Parathyroid adenoma (tissue), 2 donors: ENCODE results near the gene TSPAN16.
"Not testable (repeated sequence)": the region's sequence is repeated elsewhere in the genome, so short reads cannot be mapped to it uniquely, and the experiment has no call there.

Experiments used
- H2AFZ ChIP-seq: fragments of 300-600 bp; sonication (generic); one replicate; pipeline ENCODE4 v1.7.0; 2017; ENCODE audit warnings: antibody characterized with exemption, mild to moderate bottlenecking
- H3K27ac ChIP-seq: fragments of 300-600 bp; sonication (generic); one replicate; pipeline ENCODE4 v1.7.0; 2017
- H3K27me3 ChIP-seq: fragments of 300-600 bp; sonication (generic); one replicate; pipeline ENCODE4 v1.7.0; 2017; ENCODE audit warnings: low read length; ENCODE audit not compliant: control insufficient read depth, insufficient read depth
- H3K36me3 ChIP-seq: fragments of 300-600 bp; sonication (generic); one replicate; pipeline ENCODE4 v1.7.0; 2017; ENCODE audit warnings: low read length; ENCODE audit not compliant: control insufficient read depth, insufficient read depth
- H3K4me1 ChIP-seq: fragments of 300-600 bp; sonication (generic); one replicate; pipeline ENCODE4 v1.7.0; 2017; ENCODE audit warnings: control low read depth
- H3K4me2 ChIP-seq: fragments of 300-600 bp; sonication (generic); one replicate; pipeline ENCODE4 v1.7.0; 2017; ENCODE audit warnings: low read length
- H3K4me3 ChIP-seq: fragments of 300-600 bp; sonication (generic); one replicate; pipeline ENCODE4 v1.7.0; 2017; ENCODE audit warnings: low read depth, low read length
- H3K79me2 ChIP-seq: fragments of 300-600 bp; sonication (generic); one replicate; pipeline ENCODE4 v1.7.0; 2017; ENCODE audit warnings: control low read depth
- H3K9ac ChIP-seq: fragments of 300-600 bp; sonication (generic); one replicate; pipeline ENCODE4 v1.7.0; 2017; ENCODE audit warnings: mild to moderate bottlenecking
- H3K9me3 ChIP-seq: fragments of 300-600 bp; sonication (generic); one replicate; pipeline ENCODE4 v1.7.0; 2017; ENCODE audit warnings: low read length; ENCODE audit not compliant: control insufficient read depth
- CTCF ChIP-seq: fragments of 300-600 bp; sonication (generic); IDR thresholded peaks from one replicate; pipeline ENCODE4 v1.7.0; 2017; ENCODE audit warnings: antibody characterized with exemption, mild to moderate bottlenecking
- donor health status: primary hyperparathyroidism.

The TSPAN16 gene

GRCh38 chr19:11296264-11296663, 304 bp downstream of the TSPAN16 start:
- H3K79me2 ChIP-seq, result no peaks in the 10 kb centered on the region
- H3K27me3 ChIP-seq, result no peaks in the 10 kb centered on the region
- no peaks in the 10 kb centered on the region for H3K9me3 ChIP-seq
- H3K36me3 ChIP-seq, result no peaks in the 10 kb centered on the region
- no peak overlapping the region for H3K4me2 ChIP-seq
- no peak for TF ChIP-seq CTCF
- peak overlapping the region; percentile 54 for H2AFZ ChIP-seq
- H3K9ac ChIP-seq, result no peak overlapping the region
- H3K4me3 ChIP-seq, result no peak overlapping the region
- no peaks in the 10 kb centered on the region for H3K4me1 ChIP-seq
- no peak overlapping the region for H3K27ac ChIP-seq

- H2AFZ ChIP-seq, result no peak overlapping the region
- no peaks in the 10 kb centered on the region for H3K4me1 ChIP-seq
- H3K27me3 ChIP-seq, result no peaks in the 10 kb centered on the region
- no peaks in the 10 kb centered on the region for H3K36me3 ChIP-seq
- H3K4me2 ChIP-seq, result no peak overlapping the region
- no peak for TF ChIP-seq CTCF
- H3K27ac ChIP-seq, result no peak overlapping the region
- H3K9ac ChIP-seq, result no peak overlapping the region
- no peak overlapping the region for H3K4me3 ChIP-seq
- H3K79me2 ChIP-seq, result no peaks in the 10 kb centered on the region
- no peaks in the 10 kb centered on the region for H3K9me3 ChIP-seq
Observed at GRCh38 chr19:11299946-11300810, 4.2 kb downstream of the TSPAN16 start.

- no peak overlapping the region for H3K27ac ChIP-seq
- TF ChIP-seq CTCF, result no peak
Observed at GRCh38 chr19:11300811-11301120, 4.8 kb downstream of the TSPAN16 start.

GRCh38 chr19:11304936-11305335, 9.0 kb downstream of the TSPAN16 start:
- Histone ChIP-seq H3K4me2 (no peak overlapping the region), H3K9me3 (no peaks in the 10 kb centered on the region), H3K27ac (no peak overlapping the region), H2AFZ (no peak overlapping the region), H3K4me1 (no peaks in the 10 kb centered on the region), H3K4me3 (no peak overlapping the region), H3K9ac (no peak overlapping the region), H3K79me2 (no peaks in the 10 kb centered on the region), H3K27me3 (no peaks in the 10 kb centered on the region), H3K36me3 (no peaks in the 10 kb centered on the region)
- no peak for TF ChIP-seq CTCF

More at GRCh38 chr19:11300811-11301120, 4.8 kb downstream of the TSPAN16 start:
- Histone ChIP-seq H3K4me1 (no peaks in the 10 kb centered on the region), H3K79me2 (no peaks in the 10 kb centered on the region), H3K4me2 (no peak overlapping the region), H3K36me3 (no peaks in the 10 kb centered on the region), H3K4me3 (no peak overlapping the region), H2AFZ (no peak overlapping the region), H3K9ac (no peak overlapping the region), H3K27me3 (no peaks in the 10 kb centered on the region), H3K9me3 (no peaks in the 10 kb centered on the region)

GRCh38 chr19:11306337-11306736, 10.4 kb downstream of the TSPAN16 start:
- Histone ChIP-seq H3K36me3 (no peaks in the 10 kb centered on the region), H3K27me3 (no peaks in the 10 kb centered on the region), H3K4me1 (no peaks in the 10 kb centered on the region), H3K79me2 (no peaks in the 10 kb centered on the region), H3K27ac (no peak overlapping the region), H3K9me3 (no peaks in the 10 kb centered on the region), H2AFZ (no peak overlapping the region), H3K4me2 (no peak overlapping the region), H3K9ac (no peak overlapping the region), H3K4me3 (no peak overlapping the region)
- TF ChIP-seq CTCF, result no peak

GRCh38 chr19:11320278-11320995, 24.5 kb downstream of the TSPAN16 start:
- H3K27me3 ChIP-seq, H3K9ac ChIP-seq, H3K36me3 ChIP-seq, H3K9me3 ChIP-seq, H3K4me2 ChIP-seq, H3K27ac ChIP-seq, H2AFZ ChIP-seq, H3K79me2 ChIP-seq, H3K4me3 ChIP-seq, H3K4me1 ChIP-seq: not testable (repeated sequence)
